ENCODE data around the gene CCDC24.
A peak's percentile ranks its signal among the peaks of the same experiment; 100 is the strongest.

DNA sequence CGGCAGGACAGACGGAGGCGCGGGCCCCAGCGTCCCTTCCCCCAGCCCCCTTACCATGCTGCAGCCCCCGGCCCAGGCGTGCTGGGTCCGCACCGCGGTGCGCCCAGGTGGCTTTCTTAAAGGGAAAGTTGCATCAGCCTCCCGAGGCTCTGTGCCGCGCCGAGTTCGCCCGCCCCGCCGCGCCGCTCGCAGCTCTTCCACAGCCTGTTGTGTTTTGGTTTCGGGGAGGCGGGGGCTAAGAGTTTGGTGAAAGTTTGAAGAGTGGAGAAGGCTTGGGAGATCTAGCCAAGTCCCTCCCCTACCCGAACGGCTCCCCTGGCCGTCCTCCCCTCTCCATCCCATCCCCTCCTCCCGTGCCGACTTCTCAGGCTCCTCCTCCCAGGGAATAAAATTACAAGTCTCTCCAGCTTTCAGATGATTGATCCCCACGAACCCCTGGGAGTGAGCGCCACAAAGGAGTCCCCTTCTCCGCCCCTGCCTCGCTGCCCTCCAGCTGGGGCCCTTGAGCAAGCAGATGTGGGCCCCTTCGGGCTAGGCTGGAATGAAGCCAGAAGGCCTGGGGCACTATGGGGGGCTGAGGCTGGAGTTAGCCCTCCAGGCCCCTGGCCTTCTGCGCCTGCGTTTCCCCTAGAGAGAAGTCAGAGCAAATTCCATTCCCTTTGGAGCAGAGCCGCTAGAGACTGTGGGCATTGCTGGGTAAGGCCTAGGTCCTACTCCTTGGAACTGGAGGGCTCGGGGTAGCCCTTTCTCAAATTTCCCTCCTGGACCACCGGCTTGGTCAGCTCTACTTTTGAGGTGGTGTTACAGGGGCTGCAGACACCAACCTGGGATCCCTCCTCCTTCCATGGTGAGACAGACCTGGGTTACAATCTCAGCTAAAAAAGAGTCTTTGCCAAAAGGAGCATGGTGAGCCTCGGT, 40.1 kb downstream of the CCDC24 start, which contains the start of gene SLC6A9:
- TF ChIP-seq, protein P1, sequence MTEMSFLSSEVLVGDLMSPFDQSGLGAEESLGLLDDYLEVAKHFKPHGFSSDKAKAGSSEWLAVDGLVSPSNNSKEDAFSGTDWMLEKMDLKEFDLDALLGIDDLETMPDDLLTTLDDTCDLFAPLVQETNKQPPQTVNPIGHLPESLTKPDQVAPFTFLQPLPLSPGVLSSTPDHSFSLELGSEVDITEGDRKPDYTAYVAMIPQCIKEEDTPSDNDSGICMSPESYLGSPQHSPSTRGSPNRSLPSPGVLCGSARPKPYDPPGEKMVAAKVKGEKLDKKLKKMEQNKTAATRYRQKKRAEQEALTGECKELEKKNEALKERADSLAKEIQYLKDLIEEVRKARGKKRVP (CRISPR knock-in tag; IDR thresholded peaks at IDR 0.05), result peak; percentile 15 to 93; a peak in 2 of 4 replicates
- TF ChIP-seq, protein P2, sequence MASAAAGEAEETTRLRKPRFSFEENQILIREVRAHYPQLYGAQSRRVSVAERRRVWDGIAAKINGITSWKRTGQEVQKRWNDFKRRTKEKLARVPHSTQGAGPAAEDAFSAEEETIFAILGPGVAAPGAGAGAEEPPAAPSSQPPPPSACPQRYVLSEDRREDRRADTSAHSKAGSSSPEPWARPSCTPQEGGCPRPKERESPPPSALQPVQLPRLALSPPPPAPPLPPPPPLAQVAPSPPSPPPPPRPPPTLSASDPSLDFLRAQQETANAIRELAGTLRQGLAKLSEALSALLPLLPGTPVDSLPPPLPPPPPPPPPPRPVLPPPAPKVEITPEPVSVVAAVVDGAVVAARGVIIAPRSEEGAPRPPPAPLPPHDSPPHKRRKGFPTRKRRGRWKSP (CRISPR knock-in tag; IDR thresholded peaks at IDR 0.05), result 0 out of 2 replicates have a peak, but pooled peaks have one; percentile 33
- no peak for TF ChIP-seq ZNF121 (CRISPR knock-in tag; IDR thresholded peaks at IDR 0.05)
- TF ChIP-seq, protein P3, sequence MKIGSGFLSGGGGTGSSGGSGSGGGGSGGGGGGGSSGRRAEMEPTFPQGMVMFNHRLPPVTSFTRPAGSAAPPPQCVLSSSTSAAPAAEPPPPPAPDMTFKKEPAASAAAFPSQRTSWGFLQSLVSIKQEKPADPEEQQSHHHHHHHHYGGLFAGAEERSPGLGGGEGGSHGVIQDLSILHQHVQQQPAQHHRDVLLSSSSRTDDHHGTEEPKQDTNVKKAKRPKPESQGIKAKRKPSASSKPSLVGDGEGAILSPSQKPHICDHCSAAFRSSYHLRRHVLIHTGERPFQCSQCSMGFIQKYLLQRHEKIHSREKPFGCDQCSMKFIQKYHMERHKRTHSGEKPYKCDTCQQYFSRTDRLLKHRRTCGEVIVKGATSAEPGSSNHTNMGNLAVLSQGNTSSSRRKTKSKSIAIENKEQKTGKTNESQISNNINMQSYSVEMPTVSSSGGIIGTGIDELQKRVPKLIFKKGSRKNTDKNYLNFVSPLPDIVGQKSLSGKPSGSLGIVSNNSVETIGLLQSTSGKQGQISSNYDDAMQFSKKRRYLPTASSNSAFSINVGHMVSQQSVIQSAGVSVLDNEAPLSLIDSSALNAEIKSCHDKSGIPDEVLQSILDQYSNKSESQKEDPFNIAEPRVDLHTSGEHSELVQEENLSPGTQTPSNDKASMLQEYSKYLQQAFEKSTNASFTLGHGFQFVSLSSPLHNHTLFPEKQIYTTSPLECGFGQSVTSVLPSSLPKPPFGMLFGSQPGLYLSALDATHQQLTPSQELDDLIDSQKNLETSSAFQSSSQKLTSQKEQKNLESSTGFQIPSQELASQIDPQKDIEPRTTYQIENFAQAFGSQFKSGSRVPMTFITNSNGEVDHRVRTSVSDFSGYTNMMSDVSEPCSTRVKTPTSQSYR (CRISPR knock-in tag; IDR thresholded peaks at IDR 0.05; ENCODE audit: borderline replicate concordance), result no peak
- peak; percentile 70; the same call in 1 of the 2 replicates for TF ChIP-seq POLR2G (IDR thresholded peaks at IDR 0.05; ENCODE audit: low read depth, low read length)
- TF ChIP-seq, protein P4, sequence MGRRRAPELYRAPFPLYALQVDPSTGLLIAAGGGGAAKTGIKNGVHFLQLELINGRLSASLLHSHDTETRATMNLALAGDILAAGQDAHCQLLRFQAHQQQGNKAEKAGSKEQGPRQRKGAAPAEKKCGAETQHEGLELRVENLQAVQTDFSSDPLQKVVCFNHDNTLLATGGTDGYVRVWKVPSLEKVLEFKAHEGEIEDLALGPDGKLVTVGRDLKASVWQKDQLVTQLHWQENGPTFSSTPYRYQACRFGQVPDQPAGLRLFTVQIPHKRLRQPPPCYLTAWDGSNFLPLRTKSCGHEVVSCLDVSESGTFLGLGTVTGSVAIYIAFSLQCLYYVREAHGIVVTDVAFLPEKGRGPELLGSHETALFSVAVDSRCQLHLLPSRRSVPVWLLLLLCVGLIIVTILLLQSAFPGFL (CRISPR knock-in tag; IDR thresholded peaks at IDR 0.05), result no peak
- no peak for TF ChIP-seq HCFC1 (IDR thresholded peaks at IDR 0.05; ENCODE audit: low read depth, low read length)
- TF ChIP-seq MXI1 (IDR thresholded peaks at IDR 0.05; ENCODE audit: borderline replicate concordance, low read depth, low read length), result no peak
- no peak for TF ChIP-seq ZBTB21 (CRISPR knock-in tag; IDR thresholded peaks at IDR 0.05)
- peak; percentile 6; the same call in 1 of the 2 replicates for TF ChIP-seq TCF7 (IDR thresholded peaks at IDR 0.05; ENCODE audit: low read depth)
- TF ChIP-seq GATAD2A (CRISPR knock-in tag; IDR thresholded peaks at IDR 0.05), result peak; percentile 66
- TF ChIP-seq ZFP37 (CRISPR knock-in tag; IDR thresholded peaks at IDR 0.05; ENCODE audit: borderline replicate concordance), result no peak
- TF ChIP-seq, protein P5, sequence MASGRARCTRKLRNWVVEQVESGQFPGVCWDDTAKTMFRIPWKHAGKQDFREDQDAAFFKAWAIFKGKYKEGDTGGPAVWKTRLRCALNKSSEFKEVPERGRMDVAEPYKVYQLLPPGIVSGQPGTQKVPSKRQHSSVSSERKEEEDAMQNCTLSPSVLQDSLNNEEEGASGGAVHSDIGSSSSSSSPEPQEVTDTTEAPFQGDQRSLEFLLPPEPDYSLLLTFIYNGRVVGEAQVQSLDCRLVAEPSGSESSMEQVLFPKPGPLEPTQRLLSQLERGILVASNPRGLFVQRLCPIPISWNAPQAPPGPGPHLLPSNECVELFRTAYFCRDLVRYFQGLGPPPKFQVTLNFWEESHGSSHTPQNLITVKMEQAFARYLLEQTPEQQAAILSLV (CRISPR knock-in tag; IDR thresholded peaks at IDR 0.05; ENCODE audit: borderline replicate concordance), result no peak

All from HepG2 (cell line).